Upper lobe of right lung (tissue), 1 donor: Measurements from ENCODE around the gene ADGRG6. TPM values are rescaled to one million over a fixed set of nuclear protein-coding genes. Genes with fewer than 3 reads are reported as not detected.
"Not testable (repeated sequence)": the region's sequence is repeated elsewhere in the genome, so short reads cannot be mapped to it uniquely, and the experiment has no call there.

Experiments
- ATAC-seq: fragments of 200-7000 bp; cut with Tn5 transposase; one replicate; pipeline ENCODE4 v1.9.1; 2020; ENCODE audit warnings: mild to moderate bottlenecking, moderate library complexity
- DNase-seq: peaks from one replicate; pipeline ENCODE4 v3.0.0-alpha.2; 2020
- H3K27ac ChIP-seq: fragments of 200-600 bp; one replicate; pipeline ENCODE4 v1.8.0; 2022
- H3K27me3 ChIP-seq: fragments of 200-600 bp; one replicate; pipeline ENCODE4 v1.8.0; 2022; ENCODE audit warnings: mild to moderate bottlenecking
- H3K36me3 ChIP-seq: fragments of 200-600 bp; one replicate; pipeline ENCODE4 v1.8.0; 2022
- H3K4me1 ChIP-seq: fragments of 200-600 bp; one replicate; pipeline ENCODE4 v1.8.0; 2022
- H3K4me3 ChIP-seq: fragments of 200-600 bp; one replicate; pipeline ENCODE4 v1.8.0; 2022; ENCODE audit warnings: mild to moderate bottlenecking
- H3K9me3 ChIP-seq: fragments of 200-600 bp; one replicate; pipeline ENCODE4 v1.8.0; 2022
- CTCF ChIP-seq: fragments of 200-600 bp; IDR thresholded peaks from one replicate; pipeline ENCODE4 v1.8.0; 2022; ENCODE audit warnings: antibody characterized with exemption
- intact Hi-C: fragments of 100-400 bp; cut with DNase I; formaldehyde crosslinking; loops from one replicate; pipeline ENCODE4 v1.11.0; 2022
- total RNA-seq: library from RNA; stranded (reverse); fragmentation: NEBNext Ultra II Directional; extraction: Animal tissue kit (Norgen Biotek cat#: 25700); gene quantifications from one replicate; pipeline ENCODE4 v1.2.1, GENCODE V29; 2021
- donor health status: DM: no; HTN: yes; CAD: no; lungs with severe emphysema.

Gene ADGRG6
- total RNA-seq, 1 donor from 2014 or later = 47.6 TPM

- intact Hi-C loops = no loop called here
- no peak for TF ChIP-seq CTCF
- H3K4me3 ChIP-seq = no peak overlapping the region
- no peak for DNase-seq
- ATAC-seq = no peak
- no peaks in the 10 kb centered on the region for H3K27me3 ChIP-seq
- H3K36me3 ChIP-seq = no peaks in the 10 kb centered on the region
- no peak overlapping the region for H3K27ac ChIP-seq
- no peaks in the 10 kb centered on the region for H3K9me3 ChIP-seq
- no peaks in the 10 kb centered on the region for H3K4me1 ChIP-seq
Measured at GRCh38 chr6:142416686-142417085, 114.9 kb downstream of the ADGRG6 start.

GRCh38 chr6:142417331-142417750, 115.5 kb downstream of the ADGRG6 start:
- intact Hi-C loops = no loop called here
- ATAC-seq (no peak), DNase-seq (no peak)
- Histone ChIP-seq H3K4me1 (no peaks in the 10 kb centered on the region), H3K9me3 (no peaks in the 10 kb centered on the region), H3K27me3 (no peaks in the 10 kb centered on the region), H3K4me3 (no peak overlapping the region), H3K36me3 (no peaks in the 10 kb centered on the region), H3K27ac (no peak overlapping the region)
- no peak for TF ChIP-seq CTCF

DNA sequence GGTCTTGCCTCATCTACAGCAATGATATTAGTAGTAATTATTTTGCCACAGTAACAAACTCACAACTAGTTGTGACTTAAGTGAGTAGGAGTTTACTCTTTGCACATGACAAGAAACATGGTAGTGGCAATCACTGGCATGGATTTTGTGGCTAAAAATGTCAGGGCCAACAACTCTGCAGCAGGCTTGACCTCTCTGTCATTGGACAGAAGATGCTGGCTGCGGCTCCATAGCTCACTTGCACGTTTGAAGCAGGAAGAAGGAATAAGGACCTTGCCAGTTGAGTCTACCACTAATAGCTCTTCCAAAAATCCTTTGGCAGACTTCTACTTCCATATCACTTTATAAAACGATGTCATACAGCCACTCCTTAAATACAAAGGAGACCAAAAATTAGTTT, 117.3 kb downstream of the ADGRG6 start:
- ATAC-seq (no peak), DNase-seq (no peak)
- no peak overlapping the region for H3K4me3 ChIP-seq
- no peak overlapping the region for H3K27ac ChIP-seq
- intact Hi-C loops = no loop called here
- no peaks in the 10 kb centered on the region for H3K4me1 ChIP-seq
- TF ChIP-seq CTCF = no peak
- H3K36me3 ChIP-seq = no peaks in the 10 kb centered on the region
- H3K27me3 ChIP-seq = no peaks in the 10 kb centered on the region
- no peaks in the 10 kb centered on the region for H3K9me3 ChIP-seq

GRCh38 chr6:142420802-142421201, 119.0 kb downstream of the ADGRG6 start:
- DNase-seq (no peak), ATAC-seq (no peak)
- H3K27ac ChIP-seq = no peak overlapping the region
- no peaks in the 10 kb centered on the region for H3K9me3 ChIP-seq
- intact Hi-C loops = no loop called here
- H3K4me1 ChIP-seq = no peaks in the 10 kb centered on the region
- TF ChIP-seq CTCF = no peak
- H3K36me3 ChIP-seq = no peaks in the 10 kb centered on the region
- H3K27me3 ChIP-seq = no peaks in the 10 kb centered on the region
- H3K4me3 ChIP-seq = no peak overlapping the region

DNA sequence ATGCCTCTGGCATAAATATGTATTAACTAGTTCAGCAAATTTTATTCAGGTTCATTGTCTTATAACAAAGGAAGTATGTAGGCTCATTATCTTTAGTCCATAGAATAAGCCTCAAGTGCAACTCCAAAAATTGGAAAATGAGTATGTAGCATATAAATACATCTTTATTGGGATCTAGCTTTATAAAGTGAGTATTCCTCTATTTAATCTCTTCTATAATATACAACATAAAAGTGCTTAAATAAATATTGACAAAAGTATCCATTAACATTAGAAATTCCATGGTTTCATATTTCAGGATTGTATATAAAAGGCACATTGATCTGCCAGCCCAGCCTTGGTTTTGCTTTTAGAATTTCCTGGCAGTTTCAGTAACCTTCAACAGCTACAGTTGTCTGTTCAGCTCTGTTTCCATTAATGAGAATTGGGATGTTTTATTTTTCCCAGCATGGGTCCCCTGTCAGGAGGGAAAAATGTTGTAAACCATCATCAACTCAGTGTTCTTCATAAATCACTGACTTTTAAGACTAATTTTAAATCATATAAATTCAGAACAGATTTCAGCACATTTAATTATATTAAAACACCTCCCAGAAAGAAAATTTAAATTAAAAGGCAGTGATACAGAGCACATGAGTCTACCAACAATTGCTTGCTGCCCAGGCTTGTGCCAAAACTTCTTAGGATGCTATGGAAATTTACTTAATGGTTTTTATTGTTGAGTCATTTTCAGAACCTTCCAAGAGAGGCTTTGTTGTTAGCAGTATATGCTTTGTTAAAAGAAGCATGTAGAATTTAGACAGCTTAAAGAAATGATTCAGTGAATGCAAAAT, 119.7 kb downstream of the ADGRG6 start:
- no peak overlapping the region for H3K4me3 ChIP-seq

DNA sequence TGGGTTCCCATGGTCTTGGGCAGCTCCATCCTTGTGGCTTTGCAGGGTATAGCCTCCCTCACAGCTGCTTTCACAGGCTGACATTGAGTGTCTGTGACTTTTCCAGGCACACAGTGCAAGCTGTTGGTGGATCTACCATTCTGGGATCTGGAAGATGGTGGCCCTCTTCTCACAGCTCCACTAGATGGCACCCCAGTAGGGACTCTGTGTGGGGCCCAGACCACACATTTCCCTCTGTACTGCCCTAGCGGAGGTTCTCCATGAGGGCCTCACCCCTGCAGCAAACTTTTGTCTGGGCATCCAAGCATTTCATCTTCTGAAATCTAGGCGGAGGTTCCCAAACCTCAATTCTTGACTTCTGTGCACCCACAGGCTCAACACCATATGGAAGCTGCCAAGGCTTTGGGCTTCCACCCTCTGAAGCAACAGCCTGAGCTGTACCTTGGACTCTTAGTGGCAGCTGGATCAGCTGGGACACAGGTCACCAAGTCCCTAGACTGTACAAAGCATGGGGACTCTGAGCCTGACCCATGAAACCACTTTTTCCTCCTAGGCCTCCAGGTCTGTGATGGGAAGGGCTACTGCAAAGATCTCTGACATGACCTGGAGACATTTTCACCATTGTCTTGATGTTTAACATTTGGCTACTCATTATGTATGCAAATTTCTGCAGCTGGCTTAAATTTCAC, 124.8 kb downstream of the ADGRG6 start:
- H3K27me3 ChIP-seq, H3K27ac ChIP-seq, DNase-seq, H3K4me3 ChIP-seq, H3K36me3 ChIP-seq, ATAC-seq, H3K4me1 ChIP-seq, H3K9me3 ChIP-seq, intact Hi-C loops: not testable (repeated sequence)

More for the DNA sequence above, 119.7 kb downstream of the ADGRG6 start:
- no peak for DNase-seq
- Histone ChIP-seq H3K4me1 (no peaks in the 10 kb centered on the region), H3K27me3 (no peaks in the 10 kb centered on the region), H3K36me3 (no peaks in the 10 kb centered on the region), H3K9me3 (no peaks in the 10 kb centered on the region), H3K27ac (no peak overlapping the region)
- no peak for TF ChIP-seq CTCF
- no peak for ATAC-seq
- intact Hi-C loops = no loop called here

- H3K36me3 ChIP-seq, intact Hi-C loops: not testable (repeated sequence)
Measured at GRCh38 chr6:142428468-142428867, 126.7 kb downstream of the ADGRG6 start.

More at GRCh38 chr6:142428468-142428867, 126.7 kb downstream of the ADGRG6 start:
- H3K27me3 ChIP-seq, H3K4me1 ChIP-seq, H3K27ac ChIP-seq, H3K9me3 ChIP-seq, DNase-seq, H3K4me3 ChIP-seq, ATAC-seq: not testable (repeated sequence)
